GM18526 (cell line): ENCODE measurements around the gene DLX5.

Experiments used
- POLR2A ChIP-seq: IDR thresholded peaks from 3 replicates; pipeline ENCODE4 v1.6.1; 2011; ENCODE audit not compliant: insufficient read length; ENCODE audit errors: extremely low read depth

Gene DLX5

GRCh38 chr7:96991546-96992191, 33.0 kb downstream of the DLX5 start:
- TF ChIP-seq POLR2A: no peak

GRCh38 chr7:96989859-96990317, 34.7 kb downstream of the DLX5 start:
- no peak for TF ChIP-seq POLR2A

GRCh38 chr7:96989241-96989858, 35.3 kb downstream of the DLX5 start:
- no peak for TF ChIP-seq POLR2A

GRCh38 chr7:96987719-96988118, 36.9 kb downstream of the DLX5 start:
- no peak for TF ChIP-seq POLR2A

- no peak for TF ChIP-seq POLR2A
Measured at GRCh38 chr7:96986901-96987300, 37.7 kb downstream of the DLX5 start.

GRCh38 chr7:96985992-96986391, 38.6 kb downstream of the DLX5 start:
- no peak for TF ChIP-seq POLR2A

- TF ChIP-seq POLR2A: no peak
Measured at GRCh38 chr7:96982586-96982985, 42.0 kb downstream of the DLX5 start.

- no peak for TF ChIP-seq POLR2A
Measured at GRCh38 chr7:96979551-96980276, 44.9 kb downstream of the DLX5 start.

- no peak for TF ChIP-seq POLR2A
Measured at GRCh38 chr7:96977445-96977844, 47.2 kb downstream of the DLX5 start.

- TF ChIP-seq POLR2A: no peak
Measured at GRCh38 chr7:96976106-96976505, 48.5 kb downstream of the DLX5 start.

- no peak for TF ChIP-seq POLR2A
Measured at GRCh38 chr7:96973986-96974385, 50.6 kb downstream of the DLX5 start.

GRCh38 chr7:96970739-96971138, 53.9 kb downstream of the DLX5 start:
- TF ChIP-seq POLR2A: no peak
